Diencephalon (tissue), 1 donor: Measurements from ENCODE around the gene RASD1. TPM values are rescaled to one million over a fixed set of nuclear protein-coding genes. Genes with fewer than 3 reads are reported as not detected.

ENCODE experiments used
- small RNA-seq: library from RNA; depleted of rRNA; stranded (forward); fragments of <200 nt; gene quantifications from one replicate; pipeline ENCODE3, GENCODE V24; 2014
- total RNA-seq: library from RNA; depleted of rRNA; stranded (reverse); fragments of >200 nt; gene quantifications from one replicate; pipeline ENCODE4 v1.2.3, GENCODE V29; 2014

Gene RASD1, protein sequence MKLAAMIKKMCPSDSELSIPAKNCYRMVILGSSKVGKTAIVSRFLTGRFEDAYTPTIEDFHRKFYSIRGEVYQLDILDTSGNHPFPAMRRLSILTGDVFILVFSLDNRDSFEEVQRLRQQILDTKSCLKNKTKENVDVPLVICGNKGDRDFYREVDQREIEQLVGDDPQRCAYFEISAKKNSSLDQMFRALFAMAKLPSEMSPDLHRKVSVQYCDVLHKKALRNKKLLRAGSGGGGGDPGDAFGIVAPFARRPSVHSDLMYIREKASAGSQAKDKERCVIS
- total RNA-seq: 18.2 TPM

DNA sequence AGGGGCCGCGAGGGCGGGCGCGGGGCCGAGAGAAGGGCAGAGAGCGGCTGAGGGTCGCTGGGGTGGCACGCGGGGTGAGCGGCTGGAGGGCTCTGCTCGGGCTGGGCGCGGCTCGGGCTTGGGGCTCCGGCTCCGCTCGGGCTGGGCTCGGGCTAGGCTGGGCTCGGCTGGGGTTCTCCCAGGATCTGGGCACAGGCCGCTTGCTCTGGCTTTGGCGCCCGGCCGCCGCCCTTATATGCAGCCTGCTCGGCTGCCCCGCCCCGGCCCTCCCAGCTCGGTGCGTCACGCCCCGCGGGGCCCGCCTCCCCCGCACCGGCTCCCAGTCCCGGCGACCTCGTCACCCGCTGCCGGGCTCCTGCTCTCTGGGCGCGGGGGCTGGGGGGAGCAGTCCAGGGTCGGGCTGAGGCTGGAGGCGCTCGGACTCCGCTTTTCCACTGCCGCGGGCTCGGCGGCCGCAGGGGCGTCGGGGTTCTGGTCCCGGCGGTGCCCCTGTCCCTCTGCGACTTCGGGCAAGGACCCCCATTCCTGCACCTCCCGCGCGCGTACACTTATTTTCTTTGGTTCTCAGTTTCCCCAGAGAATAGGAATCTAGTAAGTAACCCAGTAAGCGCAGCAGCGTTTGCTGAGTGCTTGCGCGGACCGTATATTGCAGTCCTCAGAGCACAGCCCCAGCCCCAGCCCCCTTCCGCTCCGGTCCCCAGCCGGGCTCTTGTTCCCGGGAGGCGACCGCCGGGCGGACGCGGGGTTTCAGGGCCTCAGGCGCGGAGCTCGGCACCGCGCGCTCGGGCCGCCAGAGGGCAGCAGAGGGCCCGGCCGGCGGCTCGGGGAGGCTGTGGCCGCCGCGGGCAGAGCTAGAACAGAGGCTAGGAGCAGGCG lies at the start of gene RASD1:
Gene RASD1, minus strand, starts transcription at position 207 of the 876 bp plus-strand sequence. CDS start 214 bp downstream, outside the sequence.

DNA sequence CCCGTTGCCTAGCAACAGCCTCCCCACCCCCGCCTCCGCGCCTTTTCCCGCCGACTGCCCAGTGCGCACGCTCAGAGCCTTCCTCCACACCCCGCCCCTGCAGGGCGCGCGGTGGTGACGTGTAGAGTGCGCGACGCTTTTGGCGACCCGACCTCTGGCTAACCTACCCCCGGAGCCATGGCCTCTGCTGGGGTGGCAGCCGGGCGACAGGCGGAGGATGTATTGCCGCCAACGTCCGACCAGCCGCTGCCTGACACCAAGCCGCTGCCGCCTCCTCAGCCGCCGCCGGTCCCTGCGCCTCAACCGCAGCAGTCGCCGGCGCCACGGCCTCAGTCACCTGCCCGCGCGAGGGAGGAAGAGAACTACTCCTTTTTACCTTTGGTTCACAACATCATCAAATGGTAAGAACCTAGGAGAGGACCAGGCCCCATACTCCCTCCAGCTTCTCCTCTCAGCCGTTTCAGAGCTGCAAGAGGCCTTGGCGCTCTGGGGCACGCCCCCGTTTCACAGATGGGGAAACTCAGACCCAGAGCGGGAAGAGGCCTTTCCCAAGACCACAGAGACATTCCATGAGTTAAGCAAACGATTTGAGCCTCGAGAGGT lies 19.2 kb downstream of the RASD1 start, which contains the start of gene MED9:
Gene MED9, plus strand, starts transcription at position 136 of the 603 bp plus-strand sequence. Its CDS starts 42 bp downstream, at position 178.

Small RNAs within 50 kb of the gene (small RNA-seq; reads per million reads assigned to genes)
- gene RF00019: not detected

Other genes starting within 250 kb of the RASD1 start
- gene COPS3, start 215.1 kb downstream of the RASD1 start, total RNA-seq: 105 TPM
- gene NT5M, start 193.0 kb downstream of the RASD1 start, total RNA-seq: 4.6 TPM
- 17.3 TPM for gene MED9, start 19.4 kb downstream of the RASD1 start, total RNA-seq
- gene PEMT, start 95.3 kb upstream of the RASD1 start, total RNA-seq: 28.4 TPM
- gene RAI1, start 185.1 kb upstream of the RASD1 start, total RNA-seq: 16.4 TPM